ENCODE data around the gene SPAG8.

DNA sequence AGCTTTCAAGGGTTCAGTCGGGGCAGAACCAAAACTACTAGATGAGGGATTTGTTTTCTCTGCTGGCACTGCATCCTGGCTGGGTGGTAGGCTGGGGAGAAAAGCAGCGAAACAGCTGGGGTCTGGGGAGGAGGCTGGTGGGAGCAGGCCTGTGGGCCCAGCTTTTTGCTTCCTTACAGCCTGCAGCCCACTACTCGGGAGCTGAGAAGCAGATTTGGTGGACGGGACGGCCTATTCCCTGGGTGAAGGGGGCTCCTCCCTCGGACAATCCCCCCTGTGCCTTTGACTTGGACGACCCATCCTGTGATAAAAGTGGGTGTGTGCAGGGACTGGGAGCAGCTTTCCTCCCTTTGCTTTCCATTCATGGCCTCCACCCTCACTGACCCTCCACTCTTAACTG lies 11.5 kb downstream of the SPAG8 start:
- TF ChIP-seq EZH2 (IDR thresholded peaks at IDR 0.05; ENCODE audit: borderline replicate concordance, low read depth, low read length, severe bottlenecking) = no peak
- TF ChIP-seq, protein P1, sequence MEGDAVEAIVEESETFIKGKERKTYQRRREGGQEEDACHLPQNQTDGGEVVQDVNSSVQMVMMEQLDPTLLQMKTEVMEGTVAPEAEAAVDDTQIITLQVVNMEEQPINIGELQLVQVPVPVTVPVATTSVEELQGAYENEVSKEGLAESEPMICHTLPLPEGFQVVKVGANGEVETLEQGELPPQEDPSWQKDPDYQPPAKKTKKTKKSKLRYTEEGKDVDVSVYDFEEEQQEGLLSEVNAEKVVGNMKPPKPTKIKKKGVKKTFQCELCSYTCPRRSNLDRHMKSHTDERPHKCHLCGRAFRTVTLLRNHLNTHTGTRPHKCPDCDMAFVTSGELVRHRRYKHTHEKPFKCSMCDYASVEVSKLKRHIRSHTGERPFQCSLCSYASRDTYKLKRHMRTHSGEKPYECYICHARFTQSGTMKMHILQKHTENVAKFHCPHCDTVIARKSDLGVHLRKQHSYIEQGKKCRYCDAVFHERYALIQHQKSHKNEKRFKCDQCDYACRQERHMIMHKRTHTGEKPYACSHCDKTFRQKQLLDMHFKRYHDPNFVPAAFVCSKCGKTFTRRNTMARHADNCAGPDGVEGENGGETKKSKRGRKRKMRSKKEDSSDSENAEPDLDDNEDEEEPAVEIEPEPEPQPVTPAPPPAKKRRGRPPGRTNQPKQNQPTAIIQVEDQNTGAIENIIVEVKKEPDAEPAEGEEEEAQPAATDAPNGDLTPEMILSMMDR (IDR thresholded peaks at IDR 0.05; ENCODE audit: borderline replicate concordance, extremely low read depth, low read length, poor library complexity, severe bottlenecking) = no peak

Measured in DND-41 (cell line).